LHCN-M2 (cell line): ENCODE results near the gene PDE1C. TPM values are rescaled to one million over a fixed set of nuclear protein-coding genes. Genes with fewer than 3 reads are reported as not detected.

ENCODE experiments used
- DNase-seq: peaks from one replicate; pipeline ENCODE4 v3.0.0-alpha.2; 2012; ENCODE audit warnings: low read depth
- total RNA-seq: library from RNA; depleted of rRNA; stranded (reverse); fragments of >200 nt; gene quantifications from 2 replicates; pipeline ENCODE4 v1.2.3, GENCODE V29; 2014

Gene PDE1C
- total RNA-seq, 1 experiment from 2014 or later = not detected

DNA sequence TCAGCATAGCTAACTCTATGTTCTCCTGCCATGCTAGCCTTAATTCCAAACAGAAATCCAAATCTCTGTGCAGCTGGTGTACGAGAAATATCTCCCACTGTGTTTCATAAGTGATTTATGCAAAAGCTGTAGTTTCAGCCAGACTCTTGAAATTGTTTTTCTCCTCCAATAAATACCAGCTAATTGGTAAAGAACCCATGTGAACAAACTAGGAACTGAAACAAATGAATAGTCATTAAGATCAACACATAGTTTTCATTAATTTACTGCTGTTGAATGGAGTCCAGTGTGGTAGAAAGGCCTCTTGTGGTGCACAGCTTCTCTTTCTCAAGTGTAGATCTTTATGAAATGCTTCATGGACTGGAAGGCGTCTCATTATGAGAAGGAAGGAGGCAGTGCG is 364.8 kb downstream of the PDE1C start:
- no peak for DNase-seq

DNA sequence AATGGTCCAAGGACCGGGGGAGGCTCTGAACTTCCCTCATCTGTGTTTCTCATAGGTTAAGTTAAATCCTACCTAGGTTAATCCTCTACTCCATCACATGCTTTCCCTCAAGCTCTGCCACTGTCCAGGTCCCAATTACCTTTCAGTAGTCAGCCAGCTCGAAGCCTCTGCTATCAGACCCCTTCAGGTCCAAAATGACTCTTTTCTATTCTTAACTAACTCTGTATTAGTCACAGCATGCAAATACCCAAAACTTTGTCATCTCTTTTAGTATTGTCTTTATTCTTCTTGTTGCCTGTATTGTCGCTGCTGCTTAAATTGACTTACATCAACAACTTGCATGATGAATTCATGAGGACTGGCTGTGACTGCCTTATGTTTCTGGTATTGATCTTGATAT is 367.9 kb downstream of the PDE1C start:
- no peak for DNase-seq
